ENCODE measurements around the gene HSF5. TPM values are rescaled to one million over a fixed set of nuclear protein-coding genes. Genes with fewer than 3 reads are reported as not detected.

Gene HSF5
- polyA plus RNA-seq, 3 donors, result 0.07 TPM; not detected in 2

DNA sequence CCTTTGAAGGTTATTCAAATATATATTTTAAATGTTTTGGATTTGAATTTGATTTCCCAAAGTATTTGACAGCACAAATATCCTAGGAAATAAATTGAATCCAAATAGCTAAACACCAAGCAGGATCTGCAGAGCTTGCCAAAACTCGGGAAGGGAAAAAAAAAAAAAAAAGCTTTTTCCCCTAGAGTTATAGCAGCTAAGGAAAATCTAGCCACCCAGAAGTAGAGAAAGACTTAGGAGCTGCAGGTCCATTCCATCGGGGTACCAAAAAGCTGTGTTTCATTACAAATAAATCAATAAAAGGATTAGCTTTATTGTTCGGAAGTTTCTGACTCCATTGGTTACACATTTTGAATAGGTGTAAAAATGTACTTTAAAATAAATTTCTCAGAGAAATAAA, 19.3 kb downstream of the HSF5 start:
- Histone ChIP-seq H3K9ac (ENCODE audit: insufficient read depth, low read length, poor library complexity, severe bottlenecking) (no peak overlapping the region), H3K4me3 (replicated peaks in 1 of 3; ENCODE audit: low read depth in 2 of 3, low read length in 3 of 3) (no peak overlapping the region), H4K20me1 (ENCODE audit: insufficient read depth, low read length) (no peaks in the 10 kb centered on the region), H2AFZ (ENCODE audit: insufficient read depth, low read depth, low read length, poor library complexity, severe bottlenecking) (no peak overlapping the region), H3K4me2 (replicated peaks; ENCODE audit: extremely low read depth, low read length, poor library complexity, severe bottlenecking) (no peak overlapping the region), H3K36me3 (replicated peaks in 1 of 2; ENCODE audit: control insufficient read depth in 1 of 2, insufficient read depth in 2 of 2, low read length in 2 of 2) (no peaks in the 10 kb centered on the region), H3K4me1 (ENCODE audit: control insufficient read depth in 1 of 2, insufficient read depth in 2 of 2, low read length in 2 of 2) (no peaks in the 10 kb centered on the region), H3K79me2 (ENCODE audit: insufficient read depth, low read length) (no peaks in the 10 kb centered on the region), H3K9me3 (replicated peaks in 1 of 2; ENCODE audit: control insufficient read depth in 1 of 2, insufficient read depth in 1 of 2, low read length in 2 of 2) (no peaks in the 10 kb centered on the region), H3K27ac (ENCODE audit: low read depth in 1 of 2, low read length in 2 of 2) (no peak overlapping the region), H3K27me3 (ENCODE audit: control insufficient read depth in 2 of 2, insufficient read depth in 2 of 2, low read length in 2 of 2) (no peaks in the 10 kb centered on the region)
- peaks cover 2 to 12% (median 3%) of the 10 kb centered on the region in 3 donors for H3K27me3 Mint-ChIP-seq (ENCODE audit: low read depth in 3 of 3)
- no peaks in the 10 kb centered on the region for H3K4me1 Mint-ChIP-seq
- no peaks in the 10 kb centered on the region for H3K9me3 Mint-ChIP-seq
- DNase-seq, result no peak
- TF ChIP-seq, protein P1, sequence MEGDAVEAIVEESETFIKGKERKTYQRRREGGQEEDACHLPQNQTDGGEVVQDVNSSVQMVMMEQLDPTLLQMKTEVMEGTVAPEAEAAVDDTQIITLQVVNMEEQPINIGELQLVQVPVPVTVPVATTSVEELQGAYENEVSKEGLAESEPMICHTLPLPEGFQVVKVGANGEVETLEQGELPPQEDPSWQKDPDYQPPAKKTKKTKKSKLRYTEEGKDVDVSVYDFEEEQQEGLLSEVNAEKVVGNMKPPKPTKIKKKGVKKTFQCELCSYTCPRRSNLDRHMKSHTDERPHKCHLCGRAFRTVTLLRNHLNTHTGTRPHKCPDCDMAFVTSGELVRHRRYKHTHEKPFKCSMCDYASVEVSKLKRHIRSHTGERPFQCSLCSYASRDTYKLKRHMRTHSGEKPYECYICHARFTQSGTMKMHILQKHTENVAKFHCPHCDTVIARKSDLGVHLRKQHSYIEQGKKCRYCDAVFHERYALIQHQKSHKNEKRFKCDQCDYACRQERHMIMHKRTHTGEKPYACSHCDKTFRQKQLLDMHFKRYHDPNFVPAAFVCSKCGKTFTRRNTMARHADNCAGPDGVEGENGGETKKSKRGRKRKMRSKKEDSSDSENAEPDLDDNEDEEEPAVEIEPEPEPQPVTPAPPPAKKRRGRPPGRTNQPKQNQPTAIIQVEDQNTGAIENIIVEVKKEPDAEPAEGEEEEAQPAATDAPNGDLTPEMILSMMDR (IDR thresholded peaks at IDR 0.05), result no peak
- WGBS (ENCODE audit: insufficient coverage), result no CpG with 5 or more reads among the region's 3 CpGs
- intact Hi-C loops (cut with micrococcal nuclease), result no loop called here
- no peak overlapping the region for H3K27ac Mint-ChIP-seq
- H3K4me3 Mint-ChIP-seq, result no peak overlapping the region
- H3K36me3 Mint-ChIP-seq, result no peaks in the 10 kb centered on the region

DNA sequence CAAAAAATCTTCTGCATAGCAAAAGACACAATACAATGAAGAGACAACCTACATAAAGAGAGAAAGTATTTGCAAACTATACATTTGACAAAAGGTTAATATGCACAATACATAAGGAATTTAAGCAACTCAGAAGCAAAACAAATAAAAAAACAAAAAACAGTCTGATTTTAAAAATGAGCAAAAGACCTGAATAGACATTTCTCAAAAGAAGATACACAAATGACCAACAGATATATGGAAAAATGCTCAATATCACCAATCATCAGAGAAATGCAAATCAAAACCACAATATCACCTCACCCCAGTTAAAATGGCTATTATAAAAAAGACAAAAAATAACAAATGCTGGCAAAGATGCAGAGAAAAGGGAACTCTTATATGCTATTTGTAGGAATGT, 32.7 kb downstream of the HSF5 start:
- H3K36me3 ChIP-seq (replicated peaks in 1 of 2; ENCODE audit: control insufficient read depth in 1 of 2, insufficient read depth in 2 of 2, low read length in 2 of 2), result no peaks in the 10 kb centered on the region
- intact Hi-C loops (cut with micrococcal nuclease), result no loop called here
- H4K20me1 ChIP-seq (ENCODE audit: insufficient read depth, low read length), result no peaks in the 10 kb centered on the region
- peaks cover 0 to 4% (median 1%) of the 10 kb centered on the region in 7 donors for H3K9me3 Mint-ChIP-seq
- no peaks in the 10 kb centered on the region for H3K4me1 ChIP-seq (ENCODE audit: control insufficient read depth in 1 of 2, insufficient read depth in 2 of 2, low read length in 2 of 2)
- H3K4me3 Mint-ChIP-seq, result no peak overlapping the region
- no peak overlapping the region for H3K27ac ChIP-seq (ENCODE audit: low read depth in 1 of 2, low read length in 2 of 2)
- H3K36me3 Mint-ChIP-seq, result peaks cover 0 to 2% of the 10 kb centered on the region in 2 donors
- no peaks in the 10 kb centered on the region for H3K4me1 Mint-ChIP-seq
- no peaks in the 10 kb centered on the region for H3K27me3 ChIP-seq (ENCODE audit: control insufficient read depth in 2 of 2, insufficient read depth in 2 of 2, low read length in 2 of 2)
- no peak overlapping the region for H3K4me3 ChIP-seq (replicated peaks in 1 of 3; ENCODE audit: low read depth in 2 of 3, low read length in 3 of 3)
- H2AFZ ChIP-seq (ENCODE audit: insufficient read depth, low read depth, low read length, poor library complexity, severe bottlenecking), result no peak overlapping the region
- H3K79me2 ChIP-seq (ENCODE audit: insufficient read depth, low read length), result no peaks in the 10 kb centered on the region
- no peak overlapping the region for H3K27ac Mint-ChIP-seq
- no peak overlapping the region for H3K4me2 ChIP-seq (replicated peaks; ENCODE audit: extremely low read depth, low read length, poor library complexity, severe bottlenecking)
- DNase-seq, result no peak
- H3K27me3 Mint-ChIP-seq (ENCODE audit: low read depth in 3 of 3), result peaks cover 1 to 16% (median 3%) of the 10 kb centered on the region in 3 donors
- H3K9me3 ChIP-seq (replicated peaks in 1 of 2; ENCODE audit: control insufficient read depth in 1 of 2, insufficient read depth in 1 of 2, low read length in 2 of 2), result no peaks in the 10 kb centered on the region
- no peak overlapping the region for H3K9ac ChIP-seq (ENCODE audit: insufficient read depth, low read length, poor library complexity, severe bottlenecking)
- TF ChIP-seq, protein P1 (IDR thresholded peaks at IDR 0.05), result no peak

Data from CD14-positive monocyte (primary cell).